ENCODE measurements around the gene MIS18A.

- TF ChIP-seq POLR2AphosphoS5 (IDR thresholded peaks at IDR 0.05; ENCODE audit: low read depth, low read length) (no peak), POLR2A (IDR thresholded peaks at IDR 0.05; ENCODE audit: low read depth, low read length) (no peak), TAF1 (IDR thresholded peaks at IDR 0.05; ENCODE audit: borderline replicate concordance, low read depth, low read length) (no peak)
These were observed 27.4 kb upstream of the MIS18A start for GRCh38 chr21:32306021-32306780.
